HEK293 (cell line): Measurements from ENCODE around the gene HOTAIR.

Experiments
- BCL11B ChIP-seq: fragments of 450-650 bp; formaldehyde crosslinking; IDR thresholded peaks from 2 replicates; pipeline ENCODE4 v1.5.1; 2016; ENCODE audit warnings: low read depth, missing biosample characterization, missing genetic modification characterization
- EGR2 ChIP-seq: fragments of 450-650 bp; formaldehyde crosslinking; IDR thresholded peaks from 2 replicates; pipeline ENCODE4 v1.5.1; 2016; ENCODE audit warnings: low read depth, missing biosample characterization, missing genetic modification characterization
- GFI1B ChIP-seq: fragments of 450-650 bp; formaldehyde crosslinking; IDR thresholded peaks from 2 replicates; pipeline ENCODE4 v1.5.1; 2016; ENCODE audit warnings: missing biosample characterization, missing genetic modification characterization
- GLI4 ChIP-seq: fragments of 450-650 bp; formaldehyde crosslinking; IDR thresholded peaks from 2 replicates; pipeline ENCODE4 v1.5.1; 2016; ENCODE audit warnings: missing biosample characterization, missing genetic modification characterization
- IKZF3 ChIP-seq: fragments of 450-650 bp; IDR thresholded peaks from 2 replicates; pipeline ENCODE4 v1.5.0; 2018; ENCODE audit warnings: missing biosample characterization, mild to moderate bottlenecking, missing genetic modification characterization, moderate library complexity
- KLF1 ChIP-seq: fragments of 450-650 bp; formaldehyde crosslinking; IDR thresholded peaks from 2 replicates; pipeline ENCODE4 v1.5.1; 2016; ENCODE audit warnings: missing biosample characterization, missing genetic modification characterization
- KLF7 ChIP-seq: fragments of 450-650 bp; formaldehyde crosslinking; IDR thresholded peaks from 2 replicates; pipeline ENCODE4 v1.5.1; 2016; ENCODE audit warnings: missing biosample characterization, missing genetic modification characterization, borderline replicate concordance
- MEIS1 ChIP-seq: sonication (generic); formaldehyde crosslinking; IDR thresholded peaks from 2 replicates; pipeline ENCODE4 v1.8.1; 2022; ENCODE audit warnings: missing genetic modification reagents, mild to moderate bottlenecking, borderline replicate concordance
- PRDM10 ChIP-seq: fragments of 450-650 bp; formaldehyde crosslinking; IDR thresholded peaks from 2 replicates; pipeline ENCODE4 v1.5.1; 2016; ENCODE audit warnings: missing biosample characterization, missing genetic modification characterization
- RBAK ChIP-seq: fragments of 450-650 bp; formaldehyde crosslinking; IDR thresholded peaks from 2 replicates; pipeline ENCODE4 v1.5.1; 2016; ENCODE audit warnings: missing biosample characterization, missing genetic modification characterization
- SALL2 ChIP-seq: fragments of 450-650 bp; formaldehyde crosslinking; IDR thresholded peaks from 2 replicates; pipeline ENCODE4 v1.5.0; 2017; ENCODE audit warnings: missing biosample characterization, mild to moderate bottlenecking, missing genetic modification characterization, borderline replicate concordance
- SP2 ChIP-seq: fragments of 450-650 bp; formaldehyde crosslinking; IDR thresholded peaks from 2 replicates; pipeline ENCODE4 v1.5.1; 2016; ENCODE audit warnings: missing biosample characterization, missing genetic modification characterization
- TRIM28 ChIP-seq: IDR thresholded peaks from 2 replicates; pipeline ENCODE4 v1.6.1; 2011; ENCODE audit warnings: low read length, control low read depth, borderline replicate concordance
- ZFP3 ChIP-seq: fragments of 450-650 bp; formaldehyde crosslinking; IDR thresholded peaks from 2 replicates; pipeline ENCODE4 v1.5.1; 2016; ENCODE audit warnings: low read depth, missing biosample characterization, missing genetic modification characterization
- ZFP69B ChIP-seq: fragments of 450-650 bp; formaldehyde crosslinking; IDR thresholded peaks from 2 replicates; pipeline ENCODE4 v1.5.1; 2016; ENCODE audit warnings: missing biosample characterization, missing genetic modification characterization
- ZIC2 ChIP-seq: fragments of 450-650 bp; formaldehyde crosslinking; IDR thresholded peaks from 2 replicates; pipeline ENCODE4 v1.5.1; 2016; ENCODE audit warnings: missing biosample characterization, missing genetic modification characterization
- ZNF121 ChIP-seq: fragments of 450-650 bp; formaldehyde crosslinking; IDR thresholded peaks from 2 replicates; pipeline ENCODE4 v1.5.1; 2016; ENCODE audit warnings: missing biosample characterization, missing genetic modification characterization
- ZNF169 ChIP-seq: fragments of 450-650 bp; formaldehyde crosslinking; IDR thresholded peaks from 2 replicates; pipeline ENCODE4 v1.5.1; 2016; ENCODE audit warnings: missing biosample characterization, missing genetic modification characterization
- ZNF19 ChIP-seq: fragments of 450-650 bp; formaldehyde crosslinking; IDR thresholded peaks from 2 replicates; pipeline ENCODE4; 2016; ENCODE audit warnings: missing biosample characterization, missing genetic modification characterization, low read depth
- ZNF280C ChIP-seq: fragments of 450-650 bp; formaldehyde crosslinking; IDR thresholded peaks from 2 replicates; pipeline ENCODE4 v1.5.1; 2016; ENCODE audit warnings: missing biosample characterization, missing genetic modification characterization
- ZNF354C ChIP-seq: fragments of 450-650 bp; formaldehyde crosslinking; IDR thresholded peaks from 2 replicates; pipeline ENCODE4 v1.5.1; 2016; ENCODE audit warnings: missing biosample characterization, missing genetic modification characterization, low read depth, borderline replicate concordance
- ZNF366 ChIP-seq: fragments of 450-650 bp; formaldehyde crosslinking; conservative IDR thresholded peaks from 2 replicates; pipeline ENCODE4 v1.5.1; 2016; ENCODE audit warnings: missing biosample characterization, missing genetic modification characterization
- ZNF37A ChIP-seq: fragments of 450-650 bp; IDR thresholded peaks from 2 replicates; pipeline ENCODE4 v1.5.1; 2018; ENCODE audit warnings: missing biosample characterization, missing genetic modification characterization
- ZNF404 ChIP-seq: fragments of 450-650 bp; formaldehyde crosslinking; IDR thresholded peaks from 2 replicates; pipeline ENCODE4 v1.5.1; 2017; ENCODE audit warnings: missing biosample characterization, missing genetic modification characterization
- ZNF423 ChIP-seq: fragments of 450-650 bp; formaldehyde crosslinking; IDR thresholded peaks from 2 replicates; pipeline ENCODE4 v1.5.1; 2016; ENCODE audit warnings: missing biosample characterization, missing genetic modification characterization
- ZNF426 ChIP-seq: fragments of 450-650 bp; formaldehyde crosslinking; IDR thresholded peaks from 2 replicates; pipeline ENCODE4 v1.5.1; 2017; ENCODE audit warnings: missing biosample characterization, missing genetic modification characterization, mild to moderate bottlenecking, inconsistent platforms, moderate library complexity
- ZNF654 ChIP-seq: fragments of 450-650 bp; formaldehyde crosslinking; IDR thresholded peaks from 2 replicates; pipeline ENCODE4 v1.5.1; 2016; ENCODE audit warnings: low read depth, missing biosample characterization, missing genetic modification characterization
- ZNF701 ChIP-seq: fragments of 450-650 bp; formaldehyde crosslinking; IDR thresholded peaks from 2 replicates; pipeline ENCODE4 v1.5.1; 2016; ENCODE audit warnings: missing biosample characterization, missing genetic modification characterization
- ZNF707 ChIP-seq: fragments of 450-650 bp; formaldehyde crosslinking; IDR thresholded peaks from 2 replicates; pipeline ENCODE4 v1.5.1; 2016; ENCODE audit warnings: missing biosample characterization, missing genetic modification characterization
- ZNF776 ChIP-seq: fragments of 450-650 bp; formaldehyde crosslinking; IDR thresholded peaks from 2 replicates; pipeline ENCODE4 v1.5.0; 2017; ENCODE audit warnings: missing biosample characterization, missing genetic modification characterization, borderline replicate concordance
- ZNF777 ChIP-seq: fragments of 450-650 bp; formaldehyde crosslinking; IDR thresholded peaks from 2 replicates; pipeline ENCODE4 v1.5.1; 2017; ENCODE audit warnings: missing biosample characterization, missing genetic modification characterization, borderline replicate concordance
- ZNF785 ChIP-seq: fragments of 450-650 bp; formaldehyde crosslinking; IDR thresholded peaks from 2 replicates; pipeline ENCODE4 v1.5.1; 2016; ENCODE audit warnings: missing biosample characterization, missing genetic modification characterization
- ZNF843 ChIP-seq: fragments of 450-650 bp; formaldehyde crosslinking; IDR thresholded peaks from 2 replicates; pipeline ENCODE4 v1.5.1; 2016; ENCODE audit warnings: missing biosample characterization, missing genetic modification characterization
- ZSCAN18 ChIP-seq: fragments of 450-650 bp; formaldehyde crosslinking; IDR thresholded peaks from 2 replicates; pipeline ENCODE4 v1.5.1; 2016; ENCODE audit warnings: missing biosample characterization, missing genetic modification characterization
- ZSCAN23 ChIP-seq: fragments of 450-650 bp; formaldehyde crosslinking; IDR thresholded peaks from 2 replicates; pipeline ENCODE4 v1.5.1; 2016; ENCODE audit warnings: missing biosample characterization, missing genetic modification characterization

The HOTAIR gene

GRCh38 chr12:54009171-54010052, 34.7 kb upstream of the HOTAIR start (continued):
- TF ChIP-seq ZNF426 (tag by site-specific recombination): no peak
- no peak for TF ChIP-seq ZNF701 (tag by site-specific recombination)
- TF ChIP-seq ZFP3 (tag by site-specific recombination): no peak
- 0 out of 2 replicates have a peak, but pooled peaks have one; percentile 25 for TF ChIP-seq ZNF843
- no peak for TF ChIP-seq ZNF280C
- no peak for TF ChIP-seq ZNF707 (tag by site-specific recombination)
- no peak for TF ChIP-seq ZSCAN18
- TF ChIP-seq ZNF785 (tag by site-specific recombination): no peak
- TF ChIP-seq EGR2 (tag by site-specific recombination): peak; percentile 47
- TF ChIP-seq ZNF366 (tag by site-specific recombination): no peak
- no peak for TF ChIP-seq ZNF19 (tag by site-specific recombination)
- no peak for TF ChIP-seq TRIM28
- 0 out of 2 replicates have a peak, but pooled peaks have one; percentile 16 for TF ChIP-seq IKZF3 (tag by site-specific recombination)
- peak; percentile 29; the same call in 1 of the 2 replicates for TF ChIP-seq ZNF423 (tag by site-specific recombination)
- no peak for TF ChIP-seq MEIS1 (CRISPR knock-in tag)
- no peak for TF ChIP-seq SALL2 (tag by site-specific recombination)
- TF ChIP-seq ZFP69B: no peak
- TF ChIP-seq PRDM10 (tag by site-specific recombination): peak; percentile 96
- no peak for TF ChIP-seq GLI4
- TF ChIP-seq ZNF169 (tag by site-specific recombination): no peak
- no peak for TF ChIP-seq ZSCAN23 (tag by site-specific recombination)
- TF ChIP-seq ZNF404 (tag by site-specific recombination): no peak
- no peak for TF ChIP-seq KLF1
- TF ChIP-seq GFI1B (tag by site-specific recombination): 0 out of 2 replicates have a peak, but pooled peaks have one; percentile 16
- TF ChIP-seq RBAK (tag by site-specific recombination): no peak
- no peak for TF ChIP-seq ZNF37A (tag by site-specific recombination)
- TF ChIP-seq ZNF654 (tag by site-specific recombination): no peak
- no peak for TF ChIP-seq BCL11B (tag by site-specific recombination)
- TF ChIP-seq KLF7 (tag by site-specific recombination): no peak
- peak; percentile 74 for TF ChIP-seq ZIC2
- no peak for TF ChIP-seq ZNF121 (tag by site-specific recombination)
- TF ChIP-seq SP2 (tag by site-specific recombination): no peak
- TF ChIP-seq ZNF777 (tag by site-specific recombination): no peak
- no peak for TF ChIP-seq ZNF354C
- no peak for TF ChIP-seq ZNF776 (tag by site-specific recombination)
